ENCODE results near the gene HS3ST5. TPM values are rescaled to one million over a fixed set of nuclear protein-coding genes. Genes with fewer than 3 reads are reported as not detected.

Gene HS3ST5
- total RNA-seq, 3 donors from 2014 or later = not detected

GRCh38 chr6:114354482-114354881 is 11.7 kb upstream of the HS3ST5 start:
- Histone ChIP-seq H3K4me3 (no peak overlapping the region), H3K27me3 (no peaks in the 10 kb centered on the region), H3K4me1 (no peaks in the 10 kb centered on the region), H3K36me3 (no peaks in the 10 kb centered on the region), H3K27ac (no peak overlapping the region), H3K9me3 (no peaks in the 10 kb centered on the region)
- intact Hi-C loops (cut with DNase I; ENCODE audit: low total_unique reads) = loop anchor here (5.0 kb wide), 2 partner anchors 1483 to 1742 kb away; no protein-coding TSS in a partner anchor
- no peak for DNase-seq (ENCODE audit: low spot score in 2 of 2)
- TF ChIP-seq POLR2AphosphoS5 (IDR thresholded peaks at IDR 0.05) (no peak), CTCF (IDR thresholded peaks at IDR 0.05) (no peak), POLR2A (IDR thresholded peaks at IDR 0.05) (no peak)

GRCh38 chr6:114346451-114346850 is 3.6 kb upstream of the HS3ST5 start:
- DNase-seq (ENCODE audit: low spot score in 2 of 2) = no peak
- no peak for TF ChIP-seq POLR2A (IDR thresholded peaks at IDR 0.05)
- no peak for TF ChIP-seq POLR2AphosphoS5 (IDR thresholded peaks at IDR 0.05)
- no peak for TF ChIP-seq CTCF (IDR thresholded peaks at IDR 0.05)
- Histone ChIP-seq H3K4me1 (no peaks in the 10 kb centered on the region), H3K27me3 (peaks cover 5 to 36% of the 10 kb centered on the region in 2 donors), H3K27ac (no peak overlapping the region), H3K9me3 (no peaks in the 10 kb centered on the region), H3K36me3 (no peaks in the 10 kb centered on the region), H3K4me3 (no peak overlapping the region)
- intact Hi-C loops (cut with DNase I; ENCODE audit: low total_unique reads) = no loop called here

GRCh38 chr6:114344971-114345275 is 2.1 kb upstream of the HS3ST5 start:
- DNase-seq (ENCODE audit: low spot score in 2 of 2) = no peak
- H3K4me3 ChIP-seq = no peak overlapping the region
- no peaks in the 10 kb centered on the region for H3K4me1 ChIP-seq
- peaks cover 5 to 39% of the 10 kb centered on the region in 2 donors for H3K27me3 ChIP-seq
- no peak overlapping the region for H3K27ac ChIP-seq
- intact Hi-C loops (cut with DNase I; ENCODE audit: low total_unique reads) = no loop called here
- no peaks in the 10 kb centered on the region for H3K9me3 ChIP-seq
- no peaks in the 10 kb centered on the region for H3K36me3 ChIP-seq
- TF ChIP-seq POLR2AphosphoS5 (IDR thresholded peaks at IDR 0.05) (no peak), POLR2A (IDR thresholded peaks at IDR 0.05) (no peak), CTCF (IDR thresholded peaks at IDR 0.05) (no peak)

- intact Hi-C loops (cut with DNase I; ENCODE audit: low total_unique reads) = no loop called here
- Histone ChIP-seq H3K4me3 (no peak overlapping the region), H3K9me3 (no peaks in the 10 kb centered on the region), H3K27me3 (peaks cover 5 to 39% of the 10 kb centered on the region in 2 donors), H3K4me1 (no peaks in the 10 kb centered on the region), H3K27ac (no peak overlapping the region), H3K36me3 (no peaks in the 10 kb centered on the region)
- TF ChIP-seq POLR2A (IDR thresholded peaks at IDR 0.05) (no peak), CTCF (IDR thresholded peaks at IDR 0.05) (no peak), POLR2AphosphoS5 (IDR thresholded peaks at IDR 0.05) (no peak)
- no peak for DNase-seq (ENCODE audit: low spot score in 2 of 2)
Observed at GRCh38 chr6:114344246-114344970, 1.6 kb upstream of the HS3ST5 start.

GRCh38 chr6:114343782-114344144 is 940 bp upstream of the HS3ST5 start:
- H3K4me3 ChIP-seq = peak overlapping the region in 2 of 3 donors; percentile 55 to 73
- H3K27ac ChIP-seq = no peak overlapping the region
- H3K9me3 ChIP-seq = no peaks in the 10 kb centered on the region
- DNase-seq (ENCODE audit: low spot score in 2 of 2) = no peak
- no peaks in the 10 kb centered on the region for H3K4me1 ChIP-seq
- no peaks in the 10 kb centered on the region for H3K36me3 ChIP-seq
- peaks cover 5 to 39% of the 10 kb centered on the region in 2 donors for H3K27me3 ChIP-seq
- TF ChIP-seq POLR2AphosphoS5 (IDR thresholded peaks at IDR 0.05) = no peak
- intact Hi-C loops (cut with DNase I; ENCODE audit: low total_unique reads) = no loop called here

Data from breast epithelium (tissue), 4 donors.